NOMO-1 treated with dmso at 0.1 percent for 144 hours (cell line): ENCODE data around the gene PBX1.
"Not testable (repeated sequence)": the region's sequence is repeated elsewhere in the genome, so short reads cannot be mapped to it uniquely, and the experiment has no call there.

ENCODE experiments used
- DNase-seq: peaks from one replicate; lab custom pipeline; 2025; ENCODE audit not compliant: unreplicated experiment; lab: John Stamatoyannopoulos, UW

The PBX1 gene

DNA sequence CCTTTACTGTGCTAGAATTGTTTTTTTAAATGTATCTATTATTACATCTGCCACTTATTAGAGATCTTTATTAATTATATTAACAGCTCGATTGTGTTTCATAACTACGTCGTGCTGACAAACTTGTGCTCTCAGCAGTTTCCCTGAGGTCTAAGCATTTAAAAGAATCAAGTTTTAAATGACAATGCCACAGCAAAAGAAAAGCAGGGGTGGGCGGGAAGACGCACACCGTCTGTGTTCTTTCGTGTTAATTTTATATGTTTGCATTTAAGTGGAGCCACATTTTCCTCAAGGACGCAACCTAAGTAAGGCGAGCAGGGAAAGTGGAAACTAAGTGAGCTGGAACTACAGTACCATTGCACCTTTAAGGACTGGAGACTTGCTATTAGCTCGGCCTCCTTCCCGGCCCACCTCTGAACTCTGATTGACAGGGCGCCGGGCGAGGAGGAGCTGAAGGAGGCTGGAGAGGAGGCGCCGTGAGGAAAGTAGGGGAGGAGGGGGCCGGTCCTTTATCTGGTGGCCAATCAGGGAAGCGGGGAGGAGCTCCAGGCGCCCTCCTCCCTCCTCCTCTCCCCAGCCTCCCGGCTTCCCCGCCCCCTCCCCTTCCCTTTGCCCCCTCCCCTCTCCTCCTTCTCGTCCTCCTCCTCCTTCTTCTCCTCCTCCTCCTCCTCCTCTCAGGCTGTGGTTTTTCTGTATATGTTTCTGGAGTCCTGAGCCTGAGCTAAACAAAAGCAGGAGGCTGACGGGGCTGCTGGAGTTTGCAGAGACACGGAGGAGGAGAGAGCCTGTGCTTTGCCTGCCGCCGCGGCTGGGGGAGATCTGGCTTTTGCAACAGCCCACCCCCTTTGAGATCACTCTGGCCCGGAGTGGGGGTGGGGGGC is at the start of gene PBX1:
Gene PBX1, plus strand, starts transcription at position 724 of the 881 bp plus-strand sequence.
- peak; percentile 93 for DNase-seq

GRCh38 chr1:164510435-164510834 is 48.5 kb upstream of the PBX1 start:
- DNase-seq, result no peak

DNA sequence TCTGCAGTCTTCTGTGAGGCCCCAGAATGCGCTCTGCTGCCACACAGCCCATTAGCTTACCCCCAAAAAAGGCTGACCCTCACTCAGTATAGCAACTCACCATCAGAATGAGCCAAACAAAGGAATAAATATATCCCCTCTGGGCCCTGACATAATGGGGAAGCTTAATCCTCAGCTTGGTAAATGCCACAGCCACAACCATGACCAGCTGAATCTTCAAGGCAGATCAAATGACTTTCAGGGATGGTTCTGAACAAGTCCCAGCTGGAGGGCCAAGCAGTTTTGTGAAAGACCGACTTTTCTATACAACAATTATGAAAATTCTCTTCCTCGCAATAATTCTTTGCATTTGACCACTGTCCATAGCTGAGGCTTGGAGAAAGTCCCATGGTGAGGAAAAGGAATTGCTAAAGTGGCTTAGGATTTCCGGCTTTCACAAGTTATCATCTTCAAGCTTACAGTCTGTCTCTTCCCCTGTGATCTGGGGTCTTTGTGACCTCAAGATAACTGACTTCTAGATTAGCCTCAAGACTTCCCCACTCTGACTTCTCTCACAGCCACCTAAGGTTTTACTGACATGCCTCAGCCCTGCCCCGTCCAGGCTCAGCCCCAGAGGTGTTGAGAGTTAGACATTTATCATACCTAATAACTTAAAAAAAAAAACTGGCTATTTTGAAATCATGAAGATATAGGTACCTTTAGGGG is 47.8 kb upstream of the PBX1 start:
- no peak for DNase-seq

DNA sequence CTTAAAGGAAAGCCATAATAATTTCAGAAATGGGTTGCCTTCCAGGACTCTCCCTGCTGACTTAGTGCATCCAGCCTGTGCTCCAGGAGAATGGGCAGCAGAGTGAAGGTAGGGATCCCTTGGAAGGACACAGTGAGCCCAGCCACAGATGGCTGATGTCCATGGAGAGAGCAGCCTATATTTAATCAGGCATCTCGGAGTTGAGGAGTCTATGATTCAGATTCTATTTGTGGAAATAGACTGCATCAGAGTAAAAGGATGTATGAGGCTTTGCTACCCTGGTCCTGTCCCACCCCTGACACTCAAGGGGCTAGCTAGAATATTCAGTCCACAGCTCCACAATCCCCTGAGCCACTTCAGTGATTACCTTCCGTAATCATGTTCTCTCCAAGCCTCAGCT is 43.8 kb upstream of the PBX1 start:
- no peak for DNase-seq

DNA sequence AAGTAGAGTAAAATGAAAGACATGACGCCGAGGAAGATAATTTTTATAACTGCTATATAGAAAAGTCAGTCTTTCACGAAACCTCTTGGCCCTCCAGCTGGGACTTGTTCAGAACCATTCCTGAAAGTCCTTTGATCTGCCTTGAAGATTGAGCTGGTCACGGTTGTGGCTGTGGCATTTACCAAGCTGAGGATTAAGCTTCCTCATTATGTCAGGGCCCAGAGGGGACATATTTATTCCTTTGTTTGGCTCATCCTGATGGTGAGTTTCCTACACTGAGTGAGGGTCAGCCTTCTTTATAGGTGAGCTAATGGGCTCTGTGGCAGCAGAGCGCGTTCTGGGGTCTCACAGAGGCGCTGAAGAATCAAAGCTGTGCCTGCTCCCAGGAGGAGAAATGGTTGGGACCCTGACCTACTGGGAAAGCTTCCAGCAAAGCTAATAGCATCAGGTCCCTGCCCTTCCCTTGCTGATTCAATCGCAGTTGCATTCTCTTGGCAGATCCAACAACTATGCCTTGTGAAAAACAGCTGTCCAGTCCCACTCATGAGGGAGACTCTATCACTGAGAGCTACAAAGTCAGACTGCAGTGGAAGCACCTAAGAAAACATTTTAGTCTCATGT is 43.2 kb upstream of the PBX1 start:
- no peak for DNase-seq

- DNase-seq, result no peak
These were observed 42.4 kb upstream of the PBX1 start for GRCh38 chr1:164516591-164516990.

- DNase-seq, result no peak
These were observed 40.2 kb upstream of the PBX1 start for GRCh38 chr1:164518692-164519332.

GRCh38 chr1:164519426-164519825 is 39.6 kb upstream of the PBX1 start:
- DNase-seq, result no peak

GRCh38 chr1:164524810-164525209 is 34.2 kb upstream of the PBX1 start:
- no peak for DNase-seq

GRCh38 chr1:164534863-164535610 is 23.9 kb upstream of the PBX1 start:
- DNase-seq, result no peak

- not testable (repeated sequence) for DNase-seq
These were observed 6.5 kb upstream of the PBX1 start for GRCh38 chr1:164552463-164552988.

GRCh38 chr1:164557270-164557669 is 1.7 kb upstream of the PBX1 start:
- DNase-seq, result no peak

- DNase-seq, result no peak
These were observed 513 bp downstream of the PBX1 start for GRCh38 chr1:164559342-164560051.

GRCh38 chr1:164560121-164560541 is 1.1 kb downstream of the PBX1 start:
- no peak for DNase-seq

DNA sequence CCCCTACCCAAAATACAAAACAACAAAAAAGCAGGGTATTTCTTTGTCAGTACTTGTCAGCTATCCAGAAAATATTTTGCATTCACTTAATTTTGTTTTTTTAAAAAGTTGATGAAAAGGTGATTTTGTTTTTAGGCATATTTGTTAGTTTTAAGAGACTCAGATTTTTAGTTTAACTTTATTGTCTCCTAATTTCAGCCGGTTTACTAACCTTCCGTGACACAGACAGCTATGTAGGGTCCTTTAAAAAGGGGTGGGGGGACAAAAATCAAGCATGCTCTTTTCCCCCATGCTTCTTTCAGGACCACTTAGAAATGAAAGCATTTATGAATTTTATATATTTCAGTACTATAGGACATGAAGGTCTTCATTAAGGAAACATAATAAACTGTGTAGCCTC is 1.6 kb downstream of the PBX1 start:
- DNase-seq, result no peak

GRCh38 chr1:164561007-164561406 is 2.0 kb downstream of the PBX1 start:
- no peak for DNase-seq

DNA sequence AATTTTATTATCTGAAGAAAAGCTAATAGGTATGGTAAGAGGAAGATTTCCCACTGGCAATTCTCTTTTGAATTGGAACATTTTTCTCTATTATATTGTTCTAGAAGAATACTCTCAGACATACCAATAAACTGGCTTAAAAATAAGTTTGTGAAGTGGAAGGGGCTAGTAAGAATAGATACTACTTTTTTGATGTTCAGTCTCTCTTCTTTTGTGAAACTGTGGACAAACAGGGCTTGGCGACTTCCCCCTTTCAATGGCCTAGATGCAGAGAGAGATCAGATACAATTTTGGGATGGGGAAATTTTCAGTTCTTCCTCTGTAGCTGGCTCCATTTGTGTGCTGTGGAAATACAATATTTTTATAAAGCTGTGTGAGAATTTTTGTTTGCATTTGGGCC is 2.5 kb downstream of the PBX1 start:
- no peak for DNase-seq

- no peak for DNase-seq
These were observed 3.1 kb downstream of the PBX1 start for GRCh38 chr1:164562061-164562460.

DNA sequence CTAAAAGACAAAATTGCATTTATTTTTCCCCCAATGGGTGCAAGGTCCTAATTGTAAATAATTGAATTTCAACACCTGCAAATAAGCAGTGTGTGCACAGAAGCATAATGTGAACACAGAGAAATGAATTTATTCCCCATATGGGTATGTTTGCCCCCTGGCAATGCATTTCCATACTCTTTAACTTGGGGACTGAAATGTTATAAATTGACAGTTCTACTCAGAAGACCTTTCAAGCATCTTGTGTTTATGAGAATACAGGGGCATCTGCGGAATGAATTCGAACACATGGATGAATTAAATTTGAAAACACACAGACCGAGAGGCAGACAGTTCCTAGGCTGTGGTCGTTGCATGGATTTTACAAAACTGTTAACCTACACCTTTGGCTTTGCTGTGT is 3.5 kb downstream of the PBX1 start:
- no peak for DNase-seq
